Mesenchymal stem cell (in vitro differentiated cells and primary cell): ENCODE results near the gene PSMB2.

Source experiments
- DNase-seq: peaks from one replicate; pipeline ENCODE4 v3.0.0-alpha.2; 2013
- H2AFZ ChIP-seq: one replicate; pipeline ENCODE4 v1.6.1; 2013; ENCODE audit warnings: low read depth, mild to moderate bottlenecking, control low read depth, inconsistent platforms, low read length, moderate library complexity
- H2AK5ac ChIP-seq: 2 replicates; pipeline ENCODE4 v1.6.1; 2013; ENCODE audit warnings: low read length, moderate library complexity, mild to moderate bottlenecking, inconsistent platforms; ENCODE audit not compliant: severe bottlenecking
- H2BK120ac ChIP-seq: one replicate; pipeline ENCODE4 v1.6.1; 2013; ENCODE audit warnings: low read depth, mild to moderate bottlenecking, inconsistent platforms, low read length, moderate library complexity
- H2BK12ac ChIP-seq, 2 experiments: one replicate each; pipeline ENCODE4 v1.6.1; 2013; ENCODE audit warnings: inconsistent platforms in 2 of 2, low read length in 2 of 2, mild to moderate bottlenecking in 2 of 2, moderate library complexity in 2 of 2, control low read depth in 1 of 2
- H2BK15ac ChIP-seq: one replicate; pipeline ENCODE4 v1.6.1; 2013; ENCODE audit warnings: mild to moderate bottlenecking, low read depth, inconsistent platforms; ENCODE audit not compliant: poor library complexity, severe bottlenecking
- H2BK5ac ChIP-seq: 2 replicates; pipeline ENCODE4 v1.6.1; 2013; ENCODE audit warnings: low read depth, mild to moderate bottlenecking, low read length, control low read depth, inconsistent platforms; ENCODE audit not compliant: poor library complexity, severe bottlenecking
- H3K14ac ChIP-seq, 2 experiments: one replicate each; pipeline ENCODE4 v1.6.1; 2013; ENCODE audit warnings: inconsistent platforms in 2 of 2, low read length in 2 of 2, control low read depth in 1 of 2, mild to moderate bottlenecking in 1 of 2, moderate library complexity in 1 of 2
- H3K18ac ChIP-seq, 2 experiments: one replicate each; pipeline ENCODE4 v1.6.1; 2013; ENCODE audit warnings: inconsistent platforms in 2 of 2, low read length in 2 of 2, control low read depth in 1 of 2, low read depth in 1 of 2, mild to moderate bottlenecking in 1 of 2
- H3K23ac ChIP-seq, 2 experiments: one replicate each; pipeline ENCODE4 v1.6.1; 2013; ENCODE audit warnings: inconsistent platforms in 2 of 2, low read length in 2 of 2, mild to moderate bottlenecking in 2 of 2, moderate library complexity in 2 of 2, control low read depth in 1 of 2
- H3K27ac ChIP-seq: 2 replicates; pipeline ENCODE4 v1.5.1; 2013; ENCODE audit warnings: mild to moderate bottlenecking, moderate library complexity, low read length, control low read depth, inconsistent platforms; ENCODE audit not compliant: poor library complexity, severe bottlenecking
- H3K27me3 ChIP-seq, 2 experiments: 2 replicates each; pipeline versions ENCODE4 v1.6.1 to v1.7.0; 2013; ENCODE audit warnings: low read length in 2 of 2, mild to moderate bottlenecking in 2 of 2, moderate library complexity in 2 of 2, control low read depth in 1 of 2, inconsistent platforms in 1 of 2; ENCODE audit not compliant: control insufficient read depth in 1 of 2, insufficient read depth in 1 of 2
- H3K36me3 ChIP-seq, 2 experiments: 2 replicates each; pipeline versions ENCODE4 v1.6.1 to v1.7.0; 2013; ENCODE audit warnings: low read length in 2 of 2, control low read depth in 1 of 2, inconsistent platforms in 1 of 2, low read depth in 1 of 2, mild to moderate bottlenecking in 1 of 2; ENCODE audit not compliant: insufficient read depth in 2 of 2, control insufficient read depth in 1 of 2
- H3K4ac ChIP-seq, 2 experiments: one replicate each; pipeline ENCODE4 v1.6.1; 2013; ENCODE audit warnings: inconsistent platforms in 2 of 2, low read length in 2 of 2, mild to moderate bottlenecking in 2 of 2, moderate library complexity in 2 of 2, control low read depth in 1 of 2, low read depth in 1 of 2
- H3K4me1 ChIP-seq: 2 replicates; pipeline ENCODE4 v1.6.1; 2013; ENCODE audit warnings: low read depth, low read length, control low read depth; ENCODE audit not compliant: control insufficient read depth, insufficient read depth
- H3K4me2 ChIP-seq: 2 replicates; pipeline ENCODE4 v1.6.1; 2013; ENCODE audit warnings: low read length, mild to moderate bottlenecking, inconsistent platforms; ENCODE audit not compliant: poor library complexity, severe bottlenecking
- H3K4me3 ChIP-seq, 2 experiments: 2 replicates each; pipeline versions ENCODE4 v1.5.1 to v1.7.0; 2013; ENCODE audit warnings: low read length in 2 of 2, mild to moderate bottlenecking in 2 of 2, control low read depth in 1 of 2, low read depth in 1 of 2; ENCODE audit not compliant: insufficient read depth in 1 of 2
- H3K79me1 ChIP-seq: replicated peaks from 2 replicates; pipeline ENCODE4 v1.6.1; 2013; ENCODE audit warnings: mild to moderate bottlenecking, control low read depth, low read length, inconsistent platforms; ENCODE audit not compliant: poor library complexity, severe bottlenecking
- H3K9ac ChIP-seq: 2 replicates; pipeline ENCODE4 v1.7.0; 2013; ENCODE audit warnings: mild to moderate bottlenecking, low read length, moderate library complexity
- H3K9me3 ChIP-seq: 2 replicates; pipeline ENCODE4 v1.7.0; 2013; ENCODE audit warnings: mild to moderate bottlenecking, low read length; ENCODE audit not compliant: control insufficient read depth
- H4K8ac ChIP-seq: one replicate; pipeline ENCODE4 v1.6.1; 2013; ENCODE audit warnings: inconsistent platforms, mild to moderate bottlenecking, low read length, moderate library complexity
- H4K91ac ChIP-seq: one replicate; pipeline ENCODE4 v1.6.1; 2013; ENCODE audit warnings: mild to moderate bottlenecking, low read length, inconsistent platforms
- WGBS: methylation state at CpG from one replicate; pipeline ENCODE4 v1.1.7; 2013; ENCODE audit warnings: mixed read lengths; 5-methylcytosine and 5-hydroxymethylcytosine counted together

Gene PSMB2

GRCh38 chr1:35598895-35599294, 42.4 kb downstream of the PSMB2 start:
- Histone ChIP-seq H3K79me1 (peaks cover 17% of the 10 kb centered on the region), H3K4ac (no peak overlapping the region), H4K8ac (no peak overlapping the region), H3K27me3 (no peaks in the 10 kb centered on the region), H3K4me3 (no peak overlapping the region), H3K4me1 (no peaks in the 10 kb centered on the region), H3K18ac (no peak overlapping the region), H2BK12ac (no peak overlapping the region), H3K4me2 (no peak overlapping the region), H3K36me3 (peaks cover 40 to 62% of the 10 kb centered on the region in 2 experiments), H2BK5ac (no peak overlapping the region), H2BK15ac (no peak overlapping the region), H2AFZ (no peak overlapping the region), H3K23ac (no peak overlapping the region), H2BK120ac (no peak overlapping the region), H3K9ac (no peak overlapping the region), H3K27ac (no peak overlapping the region), H2AK5ac (no peak overlapping the region), H3K9me3 (no peaks in the 10 kb centered on the region), H3K14ac (no peak overlapping the region), H4K91ac (no peak overlapping the region)
- DNase-seq, result no peak
- 100% methylated on average over 1 of the region's 2 CpGs for WGBS

- H2BK15ac ChIP-seq, result no peak overlapping the region
- H3K27me3 ChIP-seq, result no peaks in the 10 kb centered on the region
- no peak overlapping the region for H2AFZ ChIP-seq
- H3K36me3 ChIP-seq, result peaks cover 35 to 52% of the 10 kb centered on the region in 2 experiments
- H2AK5ac ChIP-seq, result no peak overlapping the region
- H3K18ac ChIP-seq, result no peak overlapping the region
- no peaks in the 10 kb centered on the region for H3K9me3 ChIP-seq
- no peak for DNase-seq
- no peak overlapping the region for H3K4ac ChIP-seq
- no peaks in the 10 kb centered on the region for H3K4me1 ChIP-seq
- H3K4me3 ChIP-seq, result no peak overlapping the region
- no peak overlapping the region for H3K27ac ChIP-seq
- H3K14ac ChIP-seq, result no peak overlapping the region
- no peak overlapping the region for H2BK5ac ChIP-seq
- H4K8ac ChIP-seq, result no peak overlapping the region
- H3K23ac ChIP-seq, result no peak overlapping the region
- H3K9ac ChIP-seq, result no peak overlapping the region
- no peak overlapping the region for H4K91ac ChIP-seq
- WGBS, result 97% methylated on average over 5 of the region's 5 CpGs
- no peak overlapping the region for H3K4me2 ChIP-seq
- H3K79me1 ChIP-seq, result peaks cover 11% of the 10 kb centered on the region
- H2BK120ac ChIP-seq, result no peak overlapping the region
- no peak overlapping the region for H2BK12ac ChIP-seq
Observed at GRCh38 chr1:35597870-35598269, 43.5 kb downstream of the PSMB2 start.

GRCh38 chr1:35595684-35596083, 45.6 kb downstream of the PSMB2 start:
- Histone ChIP-seq H3K23ac (no peak overlapping the region), H3K27me3 (no peaks in the 10 kb centered on the region), H3K4me2 (no peak overlapping the region), H2AK5ac (no peak overlapping the region), H3K27ac (no peak overlapping the region), H2BK5ac (no peak overlapping the region), H2BK12ac (no peak overlapping the region), H2BK15ac (no peak overlapping the region), H3K4me1 (no peaks in the 10 kb centered on the region), H3K9me3 (no peaks in the 10 kb centered on the region), H2BK120ac (no peak overlapping the region), H3K36me3 (peaks cover 31 to 38% of the 10 kb centered on the region in 2 experiments), H3K4ac (no peak overlapping the region), H3K79me1 (peaks cover 7% of the 10 kb centered on the region), H4K8ac (no peak overlapping the region), H3K4me3 (no peak overlapping the region), H3K18ac (no peak overlapping the region), H3K9ac (no peak overlapping the region), H2AFZ (no peak overlapping the region), H3K14ac (no peak overlapping the region), H4K91ac (no peak overlapping the region)
- 98% methylated on average over 7 of the region's 7 CpGs for WGBS
- no peak for DNase-seq

GRCh38 chr1:35594005-35594760, 47.1 kb downstream of the PSMB2 start:
- no peak overlapping the region for H2BK15ac ChIP-seq
- no peak for DNase-seq
- no peak overlapping the region for H2AFZ ChIP-seq

More at GRCh38 chr1:35594005-35594760, 47.1 kb downstream of the PSMB2 start:
- Histone ChIP-seq H3K18ac (no peak overlapping the region), H3K4me3 (no peak overlapping the region), H3K27me3 (no peaks in the 10 kb centered on the region), H3K14ac (no peak overlapping the region), H3K4me2 (no peak overlapping the region), H4K91ac (no peak overlapping the region), H3K27ac (no peak overlapping the region), H3K9me3 (no peaks in the 10 kb centered on the region), H3K4me1 (no peaks in the 10 kb centered on the region), H3K4ac (no peak overlapping the region), H3K79me1 (peaks cover 2% of the 10 kb centered on the region), H3K36me3 (peaks cover 25 to 32% of the 10 kb centered on the region in 2 experiments), H2BK5ac (no peak overlapping the region), H3K23ac (no peak overlapping the region), H2BK12ac (no peak overlapping the region), H2BK120ac (no peak overlapping the region), H2AK5ac (no peak overlapping the region), H3K9ac (no peak overlapping the region), H4K8ac (no peak overlapping the region)
- WGBS, result 99% methylated on average over 8 of the region's 9 CpGs
